ENCODE measurements around the gene HVCN1. TPM values are rescaled to one million over a fixed set of nuclear protein-coding genes. Genes with fewer than 3 reads are reported as not detected.
A peak's percentile ranks its signal among the peaks of the same experiment; 100 is the strongest.

HVCN1 gene
- total RNA-seq, 1 experiment from 2014 or later = 2.2 TPM

DNA sequence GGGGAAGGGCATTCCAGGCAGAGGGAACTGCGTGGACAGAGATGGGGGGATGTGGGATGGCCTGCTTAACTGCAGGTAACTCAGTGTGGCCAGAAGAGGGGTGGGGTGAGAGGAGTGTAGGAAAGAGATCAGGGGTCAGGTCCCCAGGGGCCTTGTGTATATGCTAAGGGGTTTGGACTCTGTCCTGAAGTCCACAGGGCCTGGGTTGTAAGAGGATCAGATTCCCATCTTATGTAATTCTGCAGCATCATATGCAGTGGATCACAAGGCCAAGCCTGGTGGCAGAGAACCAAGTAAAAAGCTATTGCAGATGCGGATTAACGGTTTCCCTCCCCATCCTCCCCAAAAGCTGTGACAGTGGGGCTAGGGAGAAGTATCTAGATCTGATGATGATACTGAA, 66.3 kb downstream of the HVCN1 start:
- H3K27ac ChIP-seq (ENCODE audit: low read length) = no peak overlapping the region
- H3K9me2 ChIP-seq (replicated peaks; ENCODE audit: low read length) = no peaks in the 10 kb centered on the region
- ATAC-seq (no peak), DNase-seq (no peak)
- POLR2A ChIA-PET (ENCODE audit: unreplicated experiment) = no interaction called here
- no peak overlapping the region for H3K9ac ChIP-seq (ENCODE audit: low read length)
- CTCF ChIA-PET = no interaction called here
- no peak overlapping the region for H3K4me3 ChIP-seq (ENCODE audit: low read length)
- H2AFZ ChIP-seq (ENCODE audit: low read length) = no peak overlapping the region
- intact Hi-C loops (cut with micrococcal nuclease) = no loop called here
- no peak for TF ChIP-seq EZH2phosphoT487 (IDR thresholded peaks at IDR 0.05; ENCODE audit: borderline replicate concordance, low read length)
- TF ChIP-seq, protein P1, sequence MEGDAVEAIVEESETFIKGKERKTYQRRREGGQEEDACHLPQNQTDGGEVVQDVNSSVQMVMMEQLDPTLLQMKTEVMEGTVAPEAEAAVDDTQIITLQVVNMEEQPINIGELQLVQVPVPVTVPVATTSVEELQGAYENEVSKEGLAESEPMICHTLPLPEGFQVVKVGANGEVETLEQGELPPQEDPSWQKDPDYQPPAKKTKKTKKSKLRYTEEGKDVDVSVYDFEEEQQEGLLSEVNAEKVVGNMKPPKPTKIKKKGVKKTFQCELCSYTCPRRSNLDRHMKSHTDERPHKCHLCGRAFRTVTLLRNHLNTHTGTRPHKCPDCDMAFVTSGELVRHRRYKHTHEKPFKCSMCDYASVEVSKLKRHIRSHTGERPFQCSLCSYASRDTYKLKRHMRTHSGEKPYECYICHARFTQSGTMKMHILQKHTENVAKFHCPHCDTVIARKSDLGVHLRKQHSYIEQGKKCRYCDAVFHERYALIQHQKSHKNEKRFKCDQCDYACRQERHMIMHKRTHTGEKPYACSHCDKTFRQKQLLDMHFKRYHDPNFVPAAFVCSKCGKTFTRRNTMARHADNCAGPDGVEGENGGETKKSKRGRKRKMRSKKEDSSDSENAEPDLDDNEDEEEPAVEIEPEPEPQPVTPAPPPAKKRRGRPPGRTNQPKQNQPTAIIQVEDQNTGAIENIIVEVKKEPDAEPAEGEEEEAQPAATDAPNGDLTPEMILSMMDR (conservative IDR thresholded peaks at IDR 0.05; ENCODE audit: low read depth, low read length) = no peak
- no peak for TF ChIP-seq EZH2 (IDR thresholded peaks at IDR 0.05; ENCODE audit: low read length, unreplicated experiment)
- no peaks in the 10 kb centered on the region for H3K36me3 ChIP-seq (ENCODE audit: low read depth, low read length)
- no peaks in the 10 kb centered on the region for H3K4me1 ChIP-seq (ENCODE audit: insufficient read depth, low read length)
- H3F3A ChIP-seq (ENCODE audit: low read length, unreplicated experiment) = no peaks in the 10 kb centered on the region
- H3K9me3 ChIP-seq (ENCODE audit: low read length) = no peaks in the 10 kb centered on the region
- H3K4me2 ChIP-seq (ENCODE audit: low read length) = no peak overlapping the region
- H3K27me3 ChIP-seq (ENCODE audit: low read length) = no peaks in the 10 kb centered on the region
- no peaks in the 10 kb centered on the region for H4K20me1 ChIP-seq (ENCODE audit: low read length)
- BruUV-seq (replicated peaks) = no TSS peak
- no peaks in the 10 kb centered on the region for H3K79me2 ChIP-seq (ENCODE audit: low read length)

DNA sequence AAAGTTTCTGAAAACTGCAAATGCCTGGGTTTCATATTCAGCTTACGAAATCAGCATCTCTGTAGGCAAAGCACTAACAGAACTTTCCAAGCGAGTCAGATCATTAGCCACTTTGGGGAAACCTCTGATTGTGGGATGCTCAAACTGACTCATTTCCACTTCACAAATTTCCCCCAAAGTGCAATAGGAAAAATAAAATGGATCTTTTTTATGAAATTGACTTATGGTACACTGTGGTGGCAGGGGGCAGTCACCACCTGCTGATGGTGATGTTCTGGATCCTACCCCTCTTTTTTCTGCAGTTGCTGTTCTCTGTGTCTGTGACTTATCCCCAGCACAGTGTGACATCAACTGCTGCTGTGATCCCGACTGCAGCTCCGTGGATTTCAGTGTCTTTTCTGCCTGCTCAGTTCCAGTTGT, 69.4 kb downstream of the HVCN1 start:
- H3F3A ChIP-seq (ENCODE audit: low read length, unreplicated experiment) = no peaks in the 10 kb centered on the region
- H3K4me3 ChIP-seq (ENCODE audit: low read length) = no peak overlapping the region
- BruUV-seq (replicated peaks) = no TSS peak
- no peak for TF ChIP-seq EZH2 (IDR thresholded peaks at IDR 0.05; ENCODE audit: low read length, unreplicated experiment)
- TF ChIP-seq EZH2phosphoT487 (IDR thresholded peaks at IDR 0.05; ENCODE audit: borderline replicate concordance, low read length) = no peak
- TF ChIP-seq, protein P1 (conservative IDR thresholded peaks at IDR 0.05; ENCODE audit: low read depth, low read length) = peak; percentile 22; the same call in 1 of the 2 replicates
- H2AFZ ChIP-seq (ENCODE audit: low read length) = no peak overlapping the region
- POLR2A ChIA-PET (ENCODE audit: unreplicated experiment) = no interaction called here
- CTCF ChIA-PET = no interaction called here
- no peaks in the 10 kb centered on the region for H3K36me3 ChIP-seq (ENCODE audit: low read depth, low read length)
- peaks cover 4% of the 10 kb centered on the region for H3K4me1 ChIP-seq (ENCODE audit: insufficient read depth, low read length)
- no peaks in the 10 kb centered on the region for H3K27me3 ChIP-seq (ENCODE audit: low read length)
- H3K79me2 ChIP-seq (ENCODE audit: low read length) = peaks cover 3% of the 10 kb centered on the region
- no peaks in the 10 kb centered on the region for H4K20me1 ChIP-seq (ENCODE audit: low read length)
- intact Hi-C loops (cut with micrococcal nuclease) = no loop called here
- DNase-seq = peak; percentile 14
- H3K9me2 ChIP-seq (replicated peaks; ENCODE audit: low read length) = no peaks in the 10 kb centered on the region
- no peaks in the 10 kb centered on the region for H3K9me3 ChIP-seq (ENCODE audit: low read length)
- H3K4me2 ChIP-seq (ENCODE audit: low read length) = no peak overlapping the region
- no peak overlapping the region for H3K27ac ChIP-seq (ENCODE audit: low read length)
- ATAC-seq = no peak; the same call in 1 of the 2 replicates
- no peak overlapping the region for H3K9ac ChIP-seq (ENCODE audit: low read length)

DNA sequence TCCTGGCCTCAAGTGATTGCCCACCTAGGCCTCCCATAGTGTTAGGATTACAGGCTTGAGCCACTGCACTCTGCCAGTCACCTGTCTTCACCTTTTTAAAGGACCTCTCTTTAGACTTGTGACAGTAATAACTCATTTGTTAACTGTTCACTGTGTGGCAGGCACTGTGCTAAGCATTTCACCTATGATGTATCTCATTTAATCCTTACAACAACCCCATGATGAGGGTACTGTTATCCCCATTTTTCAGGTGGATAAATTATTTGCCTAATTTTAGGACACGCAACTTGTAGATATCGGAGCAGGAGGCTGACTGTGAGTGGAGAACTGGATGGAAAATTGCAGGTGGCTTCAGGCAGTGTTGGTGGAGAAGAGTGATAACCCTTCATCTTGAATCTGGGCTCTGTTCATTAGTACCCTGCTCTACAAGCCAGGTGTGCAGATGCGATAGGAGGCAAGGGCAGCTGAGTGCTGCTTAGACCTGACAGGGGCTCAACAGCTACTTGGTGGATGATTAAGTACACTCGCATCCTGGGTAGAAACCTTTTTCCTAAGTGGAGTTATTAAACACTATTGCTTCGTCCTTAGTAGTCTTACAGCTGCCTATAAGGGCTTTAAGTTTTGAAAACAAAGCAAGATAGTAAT, 72.3 kb downstream of the HVCN1 start:
- TF ChIP-seq EZH2phosphoT487 (IDR thresholded peaks at IDR 0.05; ENCODE audit: borderline replicate concordance, low read length) (no peak), EZH2 (IDR thresholded peaks at IDR 0.05; ENCODE audit: low read length, unreplicated experiment) (no peak)
- TF ChIP-seq, protein P1 (conservative IDR thresholded peaks at IDR 0.05; ENCODE audit: low read depth, low read length) = no peak
- CTCF ChIA-PET = no interaction called here
- Histone ChIP-seq H3K9ac (ENCODE audit: low read length) (no peak overlapping the region), H3K27ac (ENCODE audit: low read length) (no peak overlapping the region), H3K9me2 (replicated peaks; ENCODE audit: low read length) (no peaks in the 10 kb centered on the region), H3K36me3 (ENCODE audit: low read depth, low read length) (no peaks in the 10 kb centered on the region), H4K20me1 (ENCODE audit: low read length) (no peaks in the 10 kb centered on the region), H3K4me3 (ENCODE audit: low read length) (no peak overlapping the region), H3K4me1 (ENCODE audit: insufficient read depth, low read length) (peaks cover 9% of the 10 kb centered on the region), H3F3A (ENCODE audit: low read length, unreplicated experiment) (no peaks in the 10 kb centered on the region), H3K9me3 (ENCODE audit: low read length) (no peaks in the 10 kb centered on the region), H3K4me2 (ENCODE audit: low read length) (no peak overlapping the region), H2AFZ (ENCODE audit: low read length) (no peak overlapping the region), H3K79me2 (ENCODE audit: low read length) (peaks cover 8% of the 10 kb centered on the region), H3K27me3 (ENCODE audit: low read length) (no peaks in the 10 kb centered on the region)
- no peak for DNase-seq
- POLR2A ChIA-PET (ENCODE audit: unreplicated experiment) = no interaction called here
- BruUV-seq (replicated peaks) = no TSS peak
- intact Hi-C loops (cut with micrococcal nuclease) = no loop called here
- ATAC-seq = no peak
